ENCODE measurements around the gene ZNF385A. TPM values are rescaled to one million over a fixed set of nuclear protein-coding genes. Genes with fewer than 3 reads are reported as not detected.

The ZNF385A gene
- total and polyA plus RNA-seq, 9 of the 15 experiments (the other 6 are each of a cell fraction or from before 2014, with no cell fraction given), result 1.0 to 111 (median 7.7) TPM

DNA sequence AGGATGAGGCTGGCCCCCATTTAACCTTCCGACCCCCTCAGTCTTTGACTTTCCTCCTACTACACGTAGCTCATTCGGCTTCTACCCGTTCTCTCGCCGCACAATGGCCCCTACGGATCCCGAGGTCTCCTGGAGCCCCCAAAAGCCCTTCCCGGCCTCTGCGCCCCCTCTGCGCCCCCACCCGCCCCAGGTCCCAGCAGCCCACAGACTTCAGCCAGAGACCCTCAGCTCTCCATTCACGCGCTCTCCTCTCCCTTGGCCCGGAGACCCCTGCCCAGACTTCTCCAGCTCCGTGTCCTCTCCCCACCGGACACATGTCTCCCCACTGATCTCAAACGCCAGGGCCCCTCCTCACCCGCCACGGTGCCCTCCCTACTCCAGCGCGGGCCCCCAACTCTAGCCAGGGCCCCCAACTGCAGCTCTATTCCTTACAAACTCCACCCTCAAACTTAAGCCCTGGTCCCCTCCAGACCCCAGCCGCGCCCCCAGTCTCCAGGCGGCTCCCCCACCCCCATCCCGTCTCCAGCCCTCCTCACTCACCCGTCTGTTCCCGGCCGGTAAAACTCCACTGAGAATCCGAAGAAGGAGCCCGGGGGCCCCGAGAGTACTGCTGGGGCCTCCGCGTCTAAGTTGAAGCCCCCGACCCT lies 34.0 kb upstream of the ZNF385A start (continued):
- TF ChIP-seq, protein P1, sequence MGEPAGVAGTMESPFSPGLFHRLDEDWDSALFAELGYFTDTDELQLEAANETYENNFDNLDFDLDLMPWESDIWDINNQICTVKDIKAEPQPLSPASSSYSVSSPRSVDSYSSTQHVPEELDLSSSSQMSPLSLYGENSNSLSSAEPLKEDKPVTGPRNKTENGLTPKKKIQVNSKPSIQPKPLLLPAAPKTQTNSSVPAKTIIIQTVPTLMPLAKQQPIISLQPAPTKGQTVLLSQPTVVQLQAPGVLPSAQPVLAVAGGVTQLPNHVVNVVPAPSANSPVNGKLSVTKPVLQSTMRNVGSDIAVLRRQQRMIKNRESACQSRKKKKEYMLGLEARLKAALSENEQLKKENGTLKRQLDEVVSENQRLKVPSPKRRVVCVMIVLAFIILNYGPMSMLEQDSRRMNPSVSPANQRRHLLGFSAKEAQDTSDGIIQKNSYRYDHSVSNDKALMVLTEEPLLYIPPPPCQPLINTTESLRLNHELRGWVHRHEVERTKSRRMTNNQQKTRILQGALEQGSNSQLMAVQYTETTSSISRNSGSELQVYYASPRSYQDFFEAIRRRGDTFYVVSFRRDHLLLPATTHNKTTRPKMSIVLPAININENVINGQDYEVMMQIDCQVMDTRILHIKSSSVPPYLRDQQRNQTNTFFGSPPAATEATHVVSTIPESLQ (CRISPR knock-in tag; IDR thresholded peaks at IDR 0.05), result no peak
- TF ChIP-seq, protein P2, sequence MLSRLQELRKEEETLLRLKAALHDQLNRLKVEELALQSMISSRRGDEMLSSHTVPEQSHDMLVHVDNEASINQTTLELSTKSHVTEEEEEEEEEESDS (CRISPR knock-in tag; IDR thresholded peaks at IDR 0.05), result no peak
- no peak for TF ChIP-seq ZNF146 (CRISPR knock-in tag; IDR thresholded peaks at IDR 0.05; ENCODE audit: unreplicated experiment)
- 0 out of 2 replicates have a peak, but pooled peaks have one; percentile 2 for TF ChIP-seq GABPA (tag; conservative IDR thresholded peaks at IDR 0.05; ENCODE audit: low read depth)
- TF ChIP-seq ZNF3 (CRISPR knock-in tag; IDR thresholded peaks at IDR 0.05), result no peak
- TF ChIP-seq PCBP1 (IDR thresholded peaks at IDR 0.05; ENCODE audit: low read depth, low read length, poor library complexity, severe bottlenecking), result peak; percentile 69
- no peak for TF ChIP-seq POLR2B (IDR thresholded peaks at IDR 0.05; ENCODE audit: low read depth, partially characterized antibody)
- TF ChIP-seq TEAD1 (CRISPR knock-in tag; IDR thresholded peaks at IDR 0.05), result 0 out of 4 replicates have a peak, but pooled peaks of 1 of the 2 experiments have one; percentile 15
- TF ChIP-seq RBFOX2 (IDR thresholded peaks at IDR 0.05; ENCODE audit: low read depth, low read length), result peak; percentile 64
- TF ChIP-seq ZBTB7A (IDR thresholded peaks at IDR 0.05; ENCODE audit: borderline replicate concordance, control insufficient read depth, low read depth, low read length), result peak; percentile 72; the same call in 1 of the 2 replicates
- TF ChIP-seq CEBPG (CRISPR knock-in tag; IDR thresholded peaks at IDR 0.05), result no peak
- TF ChIP-seq CEBPG (tag; conservative IDR thresholded peaks at IDR 0.05 in 1 of 2, IDR thresholded peaks at IDR 0.05 in 1 of 2), result no peak
- TF ChIP-seq NONO (IDR thresholded peaks at IDR 0.05; ENCODE audit: low read depth in 2 of 2, low read length in 1 of 2), result no peak
- TF ChIP-seq, protein P3, sequence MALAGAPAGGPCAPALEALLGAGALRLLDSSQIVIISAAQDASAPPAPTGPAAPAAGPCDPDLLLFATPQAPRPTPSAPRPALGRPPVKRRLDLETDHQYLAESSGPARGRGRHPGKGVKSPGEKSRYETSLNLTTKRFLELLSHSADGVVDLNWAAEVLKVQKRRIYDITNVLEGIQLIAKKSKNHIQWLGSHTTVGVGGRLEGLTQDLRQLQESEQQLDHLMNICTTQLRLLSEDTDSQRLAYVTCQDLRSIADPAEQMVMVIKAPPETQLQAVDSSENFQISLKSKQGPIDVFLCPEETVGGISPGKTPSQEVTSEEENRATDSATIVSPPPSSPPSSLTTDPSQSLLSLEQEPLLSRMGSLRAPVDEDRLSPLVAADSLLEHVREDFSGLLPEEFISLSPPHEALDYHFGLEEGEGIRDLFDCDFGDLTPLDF (CRISPR knock-in tag; IDR thresholded peaks at IDR 0.05), result no peak
- no peak for TF ChIP-seq CEBPB (tag; IDR thresholded peaks at IDR 0.05)
- TF ChIP-seq GTF2E2 (tag; IDR thresholded peaks at IDR 0.05), result 0 out of 2 replicates have a peak, but pooled peaks have one; percentile 7
- 0 out of 4 replicates have a peak, but pooled peaks of 1 of the 2 experiments have one; percentile 10 for TF ChIP-seq NRF1 (conservative IDR thresholded peaks at IDR 0.05 in 1 of 2, IDR thresholded peaks at IDR 0.05 in 1 of 2)
- TF ChIP-seq, protein P4, sequence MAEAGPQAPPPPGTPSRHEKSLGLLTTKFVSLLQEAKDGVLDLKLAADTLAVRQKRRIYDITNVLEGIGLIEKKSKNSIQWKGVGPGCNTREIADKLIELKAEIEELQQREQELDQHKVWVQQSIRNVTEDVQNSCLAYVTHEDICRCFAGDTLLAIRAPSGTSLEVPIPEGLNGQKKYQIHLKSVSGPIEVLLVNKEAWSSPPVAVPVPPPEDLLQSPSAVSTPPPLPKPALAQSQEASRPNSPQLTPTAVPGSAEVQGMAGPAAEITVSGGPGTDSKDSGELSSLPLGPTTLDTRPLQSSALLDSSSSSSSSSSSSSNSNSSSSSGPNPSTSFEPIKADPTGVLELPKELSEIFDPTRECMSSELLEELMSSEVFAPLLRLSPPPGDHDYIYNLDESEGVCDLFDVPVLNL (CRISPR knock-in tag; IDR thresholded peaks at IDR 0.05; ENCODE audit: low read depth), result no peak
- TF ChIP-seq, protein P5, sequence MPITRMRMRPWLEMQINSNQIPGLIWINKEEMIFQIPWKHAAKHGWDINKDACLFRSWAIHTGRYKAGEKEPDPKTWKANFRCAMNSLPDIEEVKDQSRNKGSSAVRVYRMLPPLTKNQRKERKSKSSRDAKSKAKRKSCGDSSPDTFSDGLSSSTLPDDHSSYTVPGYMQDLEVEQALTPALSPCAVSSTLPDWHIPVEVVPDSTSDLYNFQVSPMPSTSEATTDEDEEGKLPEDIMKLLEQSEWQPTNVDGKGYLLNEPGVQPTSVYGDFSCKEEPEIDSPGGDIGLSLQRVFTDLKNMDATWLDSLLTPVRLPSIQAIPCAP (CRISPR knock-in tag; IDR thresholded peaks at IDR 0.05; ENCODE audit: borderline replicate concordance), result no peak
- peak; percentile 58 for TF ChIP-seq CHD1 (IDR thresholded peaks at IDR 0.05; ENCODE audit: low read length)
